GM20431 (cell line): ENCODE data around the gene TLCD2.
"Not testable (repeated sequence)": the region's sequence is repeated elsewhere in the genome, so short reads cannot be mapped to it uniquely, and the experiment has no call there.

Source experiments
- in situ Hi-C: fragments of 300-500 bp; cut with MseI, MboI; formaldehyde crosslinking; loops from one replicate; pipeline ENCODE4 v1.15.0; 2020; ENCODE audit warnings: low sequenced_read_pairs; ENCODE audit not compliant: unreplicated experiment

The TLCD2 gene

DNA sequence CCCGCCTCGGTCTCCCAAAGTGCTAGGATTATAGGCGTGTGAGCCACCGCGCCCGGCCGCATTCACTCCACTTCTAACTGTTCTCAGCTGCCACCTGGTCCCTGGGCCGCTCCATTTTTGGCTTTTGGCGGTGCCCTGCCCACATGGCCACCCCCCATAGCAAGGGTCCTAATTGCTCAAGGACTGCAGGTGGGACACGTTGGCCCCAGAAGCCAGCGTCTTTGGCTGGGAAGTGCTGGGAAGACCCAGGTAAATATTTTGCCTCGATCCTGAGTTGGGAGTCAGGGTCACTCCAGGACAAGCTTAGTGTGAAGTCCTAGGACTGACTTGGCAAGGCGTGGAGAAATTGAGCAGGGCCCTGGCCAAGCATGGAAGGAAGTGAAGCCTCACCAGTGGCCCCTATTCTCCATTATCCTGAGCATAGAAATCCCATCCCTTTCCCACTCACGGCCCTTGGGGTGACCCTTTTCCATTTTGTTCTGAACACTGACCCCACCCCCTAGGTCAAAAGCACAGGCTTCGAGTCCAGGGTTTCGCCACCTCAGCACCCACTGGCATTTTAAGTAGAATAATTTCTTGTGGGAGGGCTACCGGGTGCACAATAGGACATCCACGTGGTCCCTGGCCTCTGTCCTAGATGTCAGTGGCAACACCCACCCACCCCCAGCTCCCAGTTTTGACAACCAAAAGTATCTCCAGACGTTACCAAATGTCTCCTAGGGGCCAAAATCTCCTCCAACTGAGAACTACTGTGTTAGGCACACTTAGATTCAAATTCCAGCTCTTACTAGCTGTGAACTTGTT, 8.4 kb upstream of the TLCD2 start:
- in situ Hi-C loops = no loop called here

DNA sequence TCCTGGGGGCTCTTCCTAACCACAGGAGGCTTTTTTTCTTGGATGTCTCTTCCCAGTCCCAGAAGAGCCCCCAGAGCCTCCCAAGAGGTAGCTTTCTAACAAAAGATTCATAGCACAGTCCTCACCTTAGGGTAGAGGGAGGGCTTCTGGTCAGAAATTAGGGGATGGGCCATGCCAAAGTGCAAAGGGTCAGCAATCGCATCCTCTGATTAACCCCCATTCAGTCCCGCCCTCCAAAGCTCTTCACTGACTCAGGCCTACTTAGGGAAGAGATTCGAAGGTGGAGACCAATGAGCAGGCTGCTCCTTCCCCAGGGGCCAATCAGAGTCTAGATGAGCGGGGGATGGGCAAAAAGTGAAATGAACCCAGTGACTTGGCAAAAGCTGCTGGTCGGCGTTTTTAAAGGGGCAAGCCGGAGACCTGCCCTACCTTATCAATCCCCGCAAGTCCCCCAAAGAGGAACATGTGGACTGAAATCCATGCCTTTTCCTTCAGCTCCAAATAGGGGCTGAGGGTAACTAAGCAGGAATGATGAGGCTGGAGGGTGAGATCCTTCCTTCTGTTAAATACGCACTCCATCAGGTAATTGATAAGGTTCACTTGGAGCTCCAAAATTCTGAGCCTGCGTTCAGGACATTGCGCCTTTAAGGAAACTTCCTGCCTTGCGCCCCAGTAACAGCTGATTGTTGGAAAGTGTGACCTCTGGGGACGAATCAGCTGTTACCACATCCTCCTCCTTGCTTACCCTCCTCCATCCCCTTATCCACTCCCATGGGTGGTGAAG, 6.9 kb upstream of the TLCD2 start:
- in situ Hi-C loops = no loop called here

DNA sequence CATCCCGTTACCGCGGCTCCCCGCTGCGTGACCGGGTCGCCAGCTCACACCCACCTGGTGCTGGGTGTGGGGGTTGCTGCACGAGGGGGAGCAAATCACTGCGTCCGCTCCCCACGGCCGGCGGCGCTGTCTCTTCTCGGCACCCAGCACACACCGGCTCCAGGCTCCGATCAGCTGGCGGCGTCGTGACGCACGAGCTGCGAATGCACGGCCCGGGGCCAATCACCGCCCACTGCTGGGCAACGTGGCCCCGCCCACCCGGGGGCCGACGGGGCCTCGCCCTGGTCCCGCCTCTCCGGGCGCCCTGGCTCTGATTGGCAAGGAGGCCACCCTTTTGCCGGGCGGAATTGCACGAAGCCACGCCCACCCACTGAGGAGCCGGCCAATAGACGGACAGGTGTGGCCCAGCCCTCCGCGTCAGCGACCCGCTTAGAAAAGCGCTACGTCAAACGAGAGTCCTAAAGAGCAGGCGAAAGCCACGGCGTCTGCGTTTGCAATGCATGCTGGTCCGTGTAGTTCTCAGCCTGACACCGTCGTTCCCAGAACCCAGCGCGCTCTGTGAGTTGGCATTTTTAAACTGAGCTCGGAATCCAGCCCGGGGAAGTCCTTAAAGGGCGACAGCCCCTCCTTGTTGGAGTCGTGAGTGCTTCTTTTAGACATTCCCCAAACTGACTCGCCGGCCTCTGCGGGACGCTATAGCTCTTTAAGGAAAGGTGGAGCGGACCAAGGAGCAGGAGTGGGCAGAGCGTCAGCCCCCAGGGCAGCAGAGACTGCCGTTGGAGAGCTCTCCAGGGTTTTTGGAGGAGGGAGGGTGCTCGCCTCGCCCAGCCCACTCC, 6.1 kb upstream of the TLCD2 start:
- in situ Hi-C loops = no loop called here

DNA sequence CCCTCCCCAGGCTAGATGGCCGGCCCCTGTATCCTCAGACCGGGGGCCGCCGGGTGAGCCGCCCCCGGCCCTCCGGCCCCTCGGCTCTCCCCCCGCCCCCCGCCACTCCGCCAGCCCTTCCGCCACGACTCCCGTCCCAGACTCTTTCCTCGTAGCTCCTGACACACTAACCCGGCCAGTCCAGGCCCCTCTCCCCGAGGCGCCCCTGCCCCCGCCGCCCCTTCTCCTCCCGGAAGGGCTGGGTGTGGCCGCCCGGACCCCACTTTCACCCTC, 5.6 kb upstream of the TLCD2 start:
- in situ Hi-C loops = no loop called here

DNA sequence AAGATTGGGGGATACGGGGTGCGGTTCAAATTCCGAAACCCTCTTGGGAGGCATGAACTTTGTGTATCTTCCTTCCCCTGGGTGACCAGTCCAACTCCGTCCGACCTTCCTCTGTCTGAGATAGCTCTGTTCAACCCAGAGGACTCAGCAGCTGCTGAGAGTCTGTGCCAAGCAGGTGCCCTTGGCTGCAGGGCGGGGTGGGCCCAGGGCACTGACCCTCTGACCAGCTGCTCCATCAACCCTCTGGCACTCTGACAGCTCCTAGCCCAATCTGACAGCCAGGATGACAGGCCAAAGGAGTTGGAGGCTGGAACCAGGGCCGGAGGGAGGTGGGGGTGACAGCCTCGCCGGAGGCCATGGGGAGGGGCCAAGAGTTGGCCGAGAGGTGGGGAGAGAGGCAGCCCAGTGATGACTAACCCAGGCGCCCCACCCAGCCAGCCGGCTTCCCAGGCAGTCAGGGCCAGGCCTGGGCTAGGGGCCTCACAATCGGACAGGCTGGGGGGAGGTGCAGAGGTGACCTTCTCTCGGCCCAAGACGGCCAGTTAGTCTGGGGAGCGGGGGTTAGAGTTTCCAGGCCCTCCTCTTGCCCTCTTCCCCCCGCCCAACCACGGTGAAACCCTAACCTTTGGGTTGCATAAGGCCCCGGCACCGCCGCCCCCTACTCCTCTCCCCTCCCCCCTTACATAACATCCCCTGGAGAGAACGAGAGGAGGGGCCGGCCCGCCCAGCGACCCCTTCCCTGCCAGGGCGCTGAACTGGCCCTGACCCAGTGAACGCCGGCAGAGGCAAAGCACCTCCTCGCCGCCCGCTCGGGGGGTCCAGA, 5.0 kb upstream of the TLCD2 start:
- in situ Hi-C loops = no loop called here

DNA sequence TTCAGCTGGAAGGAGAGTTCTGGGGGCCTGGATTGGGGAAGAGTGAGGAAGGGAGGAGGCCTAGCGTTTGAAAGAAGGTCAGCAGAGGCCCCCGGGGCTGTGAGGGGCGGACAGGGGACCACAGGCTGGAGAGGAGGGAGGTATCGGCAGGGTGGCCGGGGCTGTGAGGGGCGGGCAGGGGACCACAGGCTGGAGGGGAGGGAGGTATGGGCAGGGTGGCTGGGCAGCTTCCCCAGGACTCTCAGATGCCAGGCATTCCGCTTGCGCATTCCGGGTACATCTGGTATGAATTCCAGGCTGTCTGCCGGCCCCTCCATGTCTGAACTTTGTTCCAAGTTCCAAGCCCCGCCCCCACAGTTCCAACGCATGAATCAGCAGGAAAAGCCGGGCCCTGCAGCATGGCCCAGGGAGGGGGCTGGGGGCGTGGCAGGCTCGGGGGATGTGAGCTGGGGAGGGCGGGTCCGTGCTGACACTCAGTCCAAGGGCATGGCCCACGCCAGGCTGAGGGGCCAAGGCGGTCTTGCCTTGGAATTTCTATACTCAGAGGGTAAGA, 4.3 kb upstream of the TLCD2 start:
- in situ Hi-C loops = no loop called here

DNA sequence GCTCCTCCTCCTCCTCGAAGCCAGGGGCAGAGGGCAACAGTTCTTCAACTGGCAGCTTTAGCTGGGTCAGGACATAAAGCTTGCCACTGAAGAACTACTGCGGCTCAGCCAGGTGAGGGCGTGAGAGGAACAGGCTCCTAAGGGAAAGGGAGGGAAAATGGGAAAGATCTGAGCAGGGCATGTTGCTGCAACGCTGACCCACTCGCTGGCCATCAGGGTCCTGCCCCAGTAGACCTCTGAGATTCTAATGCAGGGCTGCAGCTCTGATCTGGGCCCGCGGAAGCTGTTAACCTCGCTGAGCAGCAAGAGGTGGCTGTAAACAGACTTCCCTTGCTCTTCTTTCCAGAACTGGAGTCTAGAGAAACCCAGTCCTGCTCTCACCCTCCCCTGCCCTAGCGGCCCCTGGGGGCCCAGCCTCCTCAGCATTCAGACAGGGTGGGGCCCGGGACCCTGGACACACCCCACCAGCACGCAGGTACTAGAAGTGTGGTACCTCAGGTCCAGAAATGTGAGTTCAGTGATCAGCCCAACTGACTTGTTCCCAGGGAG, 3.8 kb upstream of the TLCD2 start:
- in situ Hi-C loops = no loop called here

DNA sequence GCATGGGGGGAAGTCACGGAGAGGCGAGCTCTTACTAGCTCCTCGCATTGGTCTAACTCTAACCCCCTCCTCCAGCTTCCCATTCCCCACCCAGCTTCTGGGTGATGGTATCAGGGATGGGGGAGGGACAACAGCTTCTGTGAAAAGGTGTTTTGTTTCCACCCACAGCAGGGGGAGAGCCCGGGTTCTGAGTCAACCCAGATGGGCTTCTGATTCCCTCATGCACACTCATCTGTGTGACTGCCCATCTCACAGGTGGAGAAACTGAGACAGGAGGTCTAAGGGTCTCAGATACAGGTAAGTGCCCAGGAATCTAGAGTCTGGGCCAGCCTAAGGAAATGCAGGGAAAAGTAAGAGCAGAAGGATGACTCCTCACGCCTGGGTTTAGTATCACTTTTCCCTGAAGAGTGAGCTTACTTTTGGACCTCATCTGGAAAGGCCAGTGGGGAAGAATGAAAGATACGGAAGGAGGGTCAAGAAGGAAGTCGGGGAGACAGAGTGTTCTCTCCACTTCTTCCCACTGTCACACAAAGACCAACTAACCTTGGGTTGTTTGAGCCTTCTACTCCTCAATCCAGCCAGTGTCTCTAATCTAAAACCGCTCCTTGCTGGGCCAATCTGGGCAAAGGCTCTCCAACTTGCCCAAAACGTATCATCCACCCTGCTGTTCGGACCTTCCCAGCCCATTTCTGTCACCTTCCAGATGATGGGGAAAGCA, 3.1 kb upstream of the TLCD2 start:
- in situ Hi-C loops = no loop called here

DNA sequence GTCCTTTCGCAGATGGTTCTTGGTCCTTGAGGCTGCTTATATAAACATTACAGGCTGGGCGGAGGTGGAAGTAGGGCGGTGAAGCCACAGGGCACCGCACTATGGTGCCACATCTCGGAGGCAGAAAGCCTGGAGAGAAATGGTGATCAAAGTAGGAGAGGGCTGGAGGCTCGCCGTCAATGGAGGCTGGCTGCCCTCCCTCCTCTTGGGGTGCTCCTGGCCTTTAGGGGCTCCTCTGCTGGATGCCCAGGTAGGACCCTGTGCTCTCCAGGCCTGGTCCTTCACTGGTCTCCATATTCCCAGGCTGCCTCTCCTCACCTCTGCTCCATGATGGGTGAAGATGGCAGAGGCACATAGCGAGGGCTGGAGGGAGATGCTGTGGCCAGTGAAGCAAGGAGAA, 2.1 kb upstream of the TLCD2 start:
- in situ Hi-C loops = no loop called here

DNA sequence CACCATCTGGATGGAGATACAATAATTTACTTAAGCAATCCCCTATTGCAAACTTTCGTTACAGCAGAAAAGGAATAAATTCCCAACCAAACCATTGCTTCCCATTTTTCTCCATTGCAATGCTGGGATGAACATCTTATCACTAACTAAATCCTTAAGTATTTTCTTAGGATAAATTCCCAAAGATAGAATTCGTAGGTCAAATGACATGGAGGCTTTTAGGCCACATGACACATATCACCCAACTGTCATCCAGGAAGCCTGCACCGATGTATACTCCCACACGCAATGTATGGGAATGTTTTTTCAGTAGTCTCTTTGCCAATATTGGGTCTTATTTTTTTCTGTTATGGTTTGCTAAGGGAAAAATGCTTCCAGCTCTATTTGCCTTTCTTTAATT, 1.6 kb upstream of the TLCD2 start:
- in situ Hi-C loops = no loop called here

DNA sequence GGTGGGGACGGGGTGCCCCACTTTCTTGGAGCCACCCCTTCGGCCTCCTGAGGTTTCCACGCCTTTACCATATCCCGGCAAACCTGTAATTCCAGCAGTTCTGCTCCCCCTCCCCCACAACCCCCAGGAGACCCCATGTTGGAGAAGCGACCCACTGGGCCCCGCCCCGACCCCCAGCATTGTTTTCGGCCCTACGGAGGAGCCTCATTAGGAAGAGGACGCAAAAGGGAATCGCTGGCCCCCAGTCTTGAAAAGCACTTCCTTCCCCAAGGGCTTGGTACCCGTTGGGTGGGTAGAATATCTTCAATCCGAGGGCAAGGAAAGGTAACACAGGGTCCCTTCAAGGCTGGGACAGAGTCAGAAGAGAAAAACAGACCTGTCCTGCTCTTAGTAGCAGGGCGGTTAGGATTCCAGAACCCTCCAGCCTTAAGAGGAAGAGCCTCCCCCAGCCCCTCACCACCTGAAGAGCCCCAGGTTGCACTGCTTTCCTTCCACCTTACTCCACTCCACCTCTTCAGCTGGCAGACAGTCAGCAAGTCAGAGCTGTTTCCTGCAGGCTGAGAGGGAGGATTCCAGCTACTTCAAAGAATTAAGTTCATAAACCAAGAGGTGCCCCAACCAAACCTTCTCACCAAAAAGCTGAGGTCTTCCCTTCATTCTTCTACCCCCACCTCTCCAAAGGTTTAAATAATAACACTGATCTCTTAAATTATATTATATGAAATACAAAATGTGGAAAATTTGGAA, 803 bp upstream of the TLCD2 start:
- in situ Hi-C loops = no loop called here

DNA sequence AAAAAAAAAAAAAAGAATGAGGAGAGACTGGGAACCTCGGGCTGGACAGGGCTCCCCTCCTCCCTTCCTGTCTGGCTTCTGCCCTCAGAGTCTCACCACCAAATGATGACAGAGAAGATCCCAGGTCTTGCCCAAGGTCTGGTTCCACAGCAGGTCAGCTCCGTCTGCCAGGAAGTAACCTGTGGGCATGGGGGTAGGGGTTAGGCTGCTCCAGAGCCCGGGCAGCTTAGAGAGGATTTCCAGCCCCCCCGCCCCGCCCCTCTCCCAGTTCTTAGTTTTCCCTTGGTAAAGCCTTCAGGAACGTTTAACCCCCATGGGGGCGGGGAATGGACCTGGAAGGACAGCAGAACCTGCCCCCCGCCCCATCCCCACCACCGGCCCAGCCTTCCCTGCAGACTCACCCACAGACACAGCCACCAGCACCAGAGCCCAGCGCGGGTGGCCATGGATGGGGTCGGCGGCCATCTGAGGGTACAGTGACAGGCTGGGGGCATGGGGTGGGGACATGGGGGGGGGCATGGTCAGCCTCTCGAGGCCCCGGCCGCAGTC, 700 bp downstream of the TLCD2 start:
- in situ Hi-C loops = no loop called here

DNA sequence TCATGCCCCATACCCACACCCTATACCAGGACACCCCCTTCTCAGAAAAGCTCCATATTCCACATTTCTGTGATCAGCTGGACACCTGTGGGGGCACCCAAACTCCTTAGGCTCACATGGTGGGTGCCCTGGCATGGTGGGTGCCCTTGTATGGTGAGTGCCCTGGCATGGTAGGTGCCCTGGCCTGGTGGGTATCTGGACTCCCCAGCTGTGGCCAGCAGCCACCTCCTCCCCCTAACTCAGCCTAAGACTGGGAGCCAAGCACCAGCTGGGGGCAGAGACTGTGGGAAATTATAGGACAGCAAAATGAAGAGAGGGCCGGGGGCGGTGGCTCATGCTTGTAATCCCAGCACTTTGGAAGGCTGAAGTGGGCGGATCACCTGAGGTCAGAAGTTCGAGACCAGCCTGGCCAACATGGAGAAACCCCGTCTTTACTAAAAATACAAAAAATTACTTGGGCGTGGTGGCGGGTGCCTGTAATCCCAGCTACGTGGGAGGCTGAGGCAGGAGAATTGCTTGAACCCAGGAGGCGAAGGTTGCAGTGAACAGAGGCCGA, 1.3 kb downstream of the TLCD2 start:
- in situ Hi-C loops = not testable (repeated sequence)

DNA sequence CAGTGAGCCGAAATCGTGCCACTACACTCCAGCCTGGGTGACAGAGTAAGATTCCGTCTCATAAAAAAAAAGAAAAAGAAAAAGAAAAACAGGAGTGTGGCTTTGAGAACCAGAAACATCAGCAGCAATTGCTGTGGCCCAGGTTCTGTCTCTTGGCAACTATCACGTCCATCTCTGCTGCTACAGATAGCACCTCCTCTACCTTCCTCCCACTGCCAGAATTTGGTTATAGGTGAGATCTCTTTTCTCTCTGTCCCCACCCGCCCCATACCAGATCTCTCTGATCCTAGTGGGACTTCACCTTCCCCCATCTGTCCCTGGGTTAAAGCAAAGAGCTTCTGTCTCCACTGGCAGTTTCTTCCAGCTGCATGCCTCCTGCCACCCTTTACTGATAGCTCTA, 3.1 kb downstream of the TLCD2 start:
- in situ Hi-C loops = no loop called here

DNA sequence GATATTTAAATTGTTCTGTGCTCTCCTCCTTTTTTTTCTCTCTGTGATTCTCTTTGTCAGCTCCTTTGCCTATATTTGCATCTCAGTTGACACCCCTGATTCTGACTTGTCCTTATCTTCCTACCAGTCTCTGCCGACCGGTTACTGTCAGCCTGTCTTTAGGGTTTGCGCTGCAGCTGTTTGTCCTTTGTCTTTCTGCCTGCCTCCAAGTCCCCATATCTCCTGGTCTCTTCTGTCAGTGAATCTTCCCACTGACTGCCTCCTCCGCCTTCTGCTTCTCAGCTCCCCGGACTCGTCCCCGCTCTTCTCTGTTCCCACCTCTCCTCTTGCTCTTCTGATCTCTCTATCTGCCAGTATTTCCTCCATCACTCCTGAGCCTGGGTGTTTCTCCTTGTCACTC, 5.2 kb downstream of the TLCD2 start:
- in situ Hi-C loops = no loop called here

DNA sequence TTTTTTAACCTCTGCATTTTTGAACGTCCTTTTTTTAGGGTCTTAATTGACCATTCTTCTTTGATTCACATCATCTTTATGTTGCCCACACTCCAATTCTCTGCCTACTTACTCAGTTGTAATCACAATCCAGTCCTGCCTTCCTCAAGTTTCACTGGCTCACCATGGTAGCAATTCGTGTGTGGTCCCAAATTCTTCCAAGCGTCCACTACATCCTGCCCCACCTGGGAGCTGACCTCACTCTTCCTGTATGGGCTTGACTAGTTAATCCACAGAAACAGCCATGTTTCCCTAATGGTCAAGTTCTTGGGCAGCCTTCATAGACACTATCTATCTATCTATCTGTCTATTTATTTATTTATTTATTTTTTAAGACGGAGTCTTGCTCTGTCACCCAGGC, 7.1 kb downstream of the TLCD2 start:
- in situ Hi-C loops = no loop called here

DNA sequence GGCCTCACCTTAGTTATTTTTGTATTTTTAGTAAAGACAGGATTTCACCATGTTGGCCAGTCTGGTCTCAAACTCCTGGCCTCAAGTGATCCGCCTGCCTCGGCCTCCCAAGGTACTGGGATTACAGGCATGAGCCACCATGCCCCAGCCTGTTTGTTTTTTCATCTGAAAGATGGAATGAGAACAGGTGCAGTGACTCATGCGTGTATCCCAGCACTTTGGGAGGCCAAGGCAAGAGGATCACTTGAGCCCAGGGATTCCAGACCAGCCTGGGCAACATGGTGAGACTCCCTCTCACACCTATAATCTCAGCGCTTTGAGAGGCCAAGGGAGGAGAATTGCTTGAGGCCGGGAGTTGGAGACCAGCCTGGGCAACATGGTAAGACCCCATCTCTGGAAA, 10.3 kb downstream of the TLCD2 start:
- in situ Hi-C loops = not testable (repeated sequence)

DNA sequence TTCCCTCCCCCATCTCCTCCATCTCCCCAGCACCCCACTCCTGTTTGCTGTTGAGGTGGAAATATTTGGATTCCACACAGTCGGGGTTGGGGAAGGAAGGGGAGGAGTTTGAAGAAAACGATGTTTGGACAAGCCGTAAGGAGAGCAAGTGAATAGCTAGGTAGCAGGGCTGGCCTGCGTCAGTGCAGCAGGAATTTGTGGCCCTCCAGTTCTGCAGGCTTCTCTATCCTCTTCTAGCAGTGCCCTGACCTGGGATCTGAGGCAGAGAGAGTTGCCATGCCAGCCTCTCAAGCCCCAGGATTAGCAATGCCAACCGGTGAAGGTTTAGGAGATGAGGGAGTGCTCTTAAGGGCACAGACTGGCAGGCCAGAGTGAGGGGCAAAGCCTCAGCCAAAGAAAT, 12.5 kb downstream of the TLCD2 start:
- in situ Hi-C loops = no loop called here
